SU-DHL-6 (cell line): Measurements from ENCODE around the gene SLC7A10.

Source experiments
- CTCF ChIP-seq: fragments of 200-600 bp; sonication (generic); IDR thresholded peaks from one replicate; pipeline ENCODE4 v1.5.1; 2017; ENCODE audit warnings: antibody characterized with exemption, mild to moderate bottlenecking, low read length, moderate library complexity; ENCODE audit not compliant: insufficient read depth, poor library complexity, severe bottlenecking
- EZH2phosphoT487 ChIP-seq: fragments of 200-600 bp; sonication (generic), shearing (Covaris generic); conservative IDR thresholded peaks from 2 replicates; pipeline ENCODE4 v1.6.1; 2018; ENCODE audit warnings: mild to moderate bottlenecking, antibody characterized with exemption, low read length, moderate library complexity, mixed read lengths

GRCh38 chr19:33267706-33268105, 42.1 kb upstream of the SLC7A10 start:
- no peak for TF ChIP-seq CTCF
- no peak for TF ChIP-seq EZH2phosphoT487
